ENCODE results near the gene DRD3. TPM values are rescaled to one million over a fixed set of nuclear protein-coding genes. Genes with fewer than 3 reads are reported as not detected.
A peak's percentile ranks its signal among the peaks of the same experiment; 100 is the strongest.

The DRD3 gene
- polyA plus RNA-seq, 1 donor: not detected

GRCh38 chr3:114108137-114108536 is 70.7 kb downstream of the DRD3 start:
- H3K27me3 ChIP-seq (ENCODE audit: control insufficient read depth, insufficient read depth, low read length): no peaks in the 10 kb centered on the region
- H3K36me3 ChIP-seq (ENCODE audit: control insufficient read depth, insufficient read depth, low read length): no peaks in the 10 kb centered on the region
- H3K27ac ChIP-seq (ENCODE audit: low read length): no peak overlapping the region
- H3K4me1 ChIP-seq (ENCODE audit: control insufficient read depth, insufficient read depth, low read length): no peaks in the 10 kb centered on the region
- no peak for DNase-seq
- no CpG with 5 or more reads among the region's 8 CpGs for WGBS (ENCODE audit: insufficient coverage, low lambda C conversion rate)
- no peak overlapping the region for H3K4me3 ChIP-seq (ENCODE audit: low read length)
- no peaks in the 10 kb centered on the region for H3K9me3 ChIP-seq (ENCODE audit: control insufficient read depth, low read depth, low read length)

GRCh38 chr3:114104414-114104813 is 74.4 kb downstream of the DRD3 start:
- no peaks in the 10 kb centered on the region for H3K9me3 ChIP-seq (ENCODE audit: control insufficient read depth, low read depth, low read length)

GRCh38 chr3:114103858-114104257 is 75.0 kb downstream of the DRD3 start:
- H3K27ac ChIP-seq (ENCODE audit: low read length): no peak overlapping the region
- no peak for DNase-seq
- H3K4me3 ChIP-seq (ENCODE audit: low read length): no peak overlapping the region
- WGBS (ENCODE audit: insufficient coverage, low lambda C conversion rate): no CpG with 5 or more reads among the region's 4 CpGs
- peaks cover 4% of the 10 kb centered on the region for H3K27me3 ChIP-seq (ENCODE audit: control insufficient read depth, insufficient read depth, low read length)
- H3K9me3 ChIP-seq (ENCODE audit: control insufficient read depth, low read depth, low read length): no peaks in the 10 kb centered on the region
- no peaks in the 10 kb centered on the region for H3K36me3 ChIP-seq (ENCODE audit: control insufficient read depth, insufficient read depth, low read length)
- no peaks in the 10 kb centered on the region for H3K4me1 ChIP-seq (ENCODE audit: control insufficient read depth, insufficient read depth, low read length)

More at GRCh38 chr3:114104414-114104813, 74.4 kb downstream of the DRD3 start:
- Histone ChIP-seq H3K4me3 (ENCODE audit: low read length) (no peak overlapping the region), H3K4me1 (ENCODE audit: control insufficient read depth, insufficient read depth, low read length) (no peaks in the 10 kb centered on the region), H3K36me3 (ENCODE audit: control insufficient read depth, insufficient read depth, low read length) (no peaks in the 10 kb centered on the region), H3K27ac (ENCODE audit: low read length) (no peak overlapping the region), H3K27me3 (ENCODE audit: control insufficient read depth, insufficient read depth, low read length) (peaks cover 4% of the 10 kb centered on the region)
- 75% methylated on average over 1 of the region's 3 CpGs for WGBS (ENCODE audit: insufficient coverage, low lambda C conversion rate)
- DNase-seq: no peak

- DNase-seq: no peak
- H3K9me3 ChIP-seq (ENCODE audit: control insufficient read depth, low read depth, low read length): no peaks in the 10 kb centered on the region
- H3K27ac ChIP-seq (ENCODE audit: low read length): no peak overlapping the region
- no peaks in the 10 kb centered on the region for H3K4me1 ChIP-seq (ENCODE audit: control insufficient read depth, insufficient read depth, low read length)
- no CpG with 5 or more reads among the region's 27 CpGs for WGBS (ENCODE audit: insufficient coverage, low lambda C conversion rate)
- H3K27me3 ChIP-seq (ENCODE audit: control insufficient read depth, insufficient read depth, low read length): peaks cover 4% of the 10 kb centered on the region
- H3K36me3 ChIP-seq (ENCODE audit: control insufficient read depth, insufficient read depth, low read length): no peaks in the 10 kb centered on the region
- H3K4me3 ChIP-seq (ENCODE audit: low read length): no peak overlapping the region
Measured at GRCh38 chr3:114103181-114103580, 75.7 kb downstream of the DRD3 start.

GRCh38 chr3:114101101-114101500 is 77.8 kb downstream of the DRD3 start:
- DNase-seq: no peak
- no CpG with 5 or more reads among the region's 1 CpG for WGBS (ENCODE audit: insufficient coverage, low lambda C conversion rate)
- Histone ChIP-seq H3K27ac (ENCODE audit: low read length) (no peak overlapping the region), H3K27me3 (ENCODE audit: control insufficient read depth, insufficient read depth, low read length) (peaks cover 4% of the 10 kb centered on the region), H3K4me3 (ENCODE audit: low read length) (no peak overlapping the region), H3K9me3 (ENCODE audit: control insufficient read depth, low read depth, low read length) (no peaks in the 10 kb centered on the region), H3K36me3 (ENCODE audit: control insufficient read depth, insufficient read depth, low read length) (no peaks in the 10 kb centered on the region), H3K4me1 (ENCODE audit: control insufficient read depth, insufficient read depth, low read length) (no peaks in the 10 kb centered on the region)

GRCh38 chr3:114095796-114096195 is 83.1 kb downstream of the DRD3 start:
- 70% methylated on average over 2 of the region's 3 CpGs for WGBS (ENCODE audit: insufficient coverage, low lambda C conversion rate)
- no peak for DNase-seq

GRCh38 chr3:114093596-114093995 is 85.3 kb downstream of the DRD3 start:
- Histone ChIP-seq H3K36me3 (ENCODE audit: control insufficient read depth, insufficient read depth, low read length) (peaks cover under 1% of the 10 kb centered on the region), H3K4me3 (ENCODE audit: low read length) (no peak overlapping the region), H3K27me3 (ENCODE audit: control insufficient read depth, insufficient read depth, low read length) (peaks cover 10% of the 10 kb centered on the region), H3K27ac (ENCODE audit: low read length) (no peak overlapping the region), H3K9me3 (ENCODE audit: control insufficient read depth, low read depth, low read length) (no peaks in the 10 kb centered on the region), H3K4me1 (ENCODE audit: control insufficient read depth, insufficient read depth, low read length) (no peaks in the 10 kb centered on the region)
- DNase-seq: peak; percentile 23 to 46
- WGBS (ENCODE audit: insufficient coverage, low lambda C conversion rate): 57% methylated on average over 2 of the region's 2 CpGs

More at GRCh38 chr3:114095796-114096195, 83.1 kb downstream of the DRD3 start:
- no peak overlapping the region for H3K4me3 ChIP-seq (ENCODE audit: low read length)
- H3K9me3 ChIP-seq (ENCODE audit: control insufficient read depth, low read depth, low read length): no peaks in the 10 kb centered on the region
- H3K36me3 ChIP-seq (ENCODE audit: control insufficient read depth, insufficient read depth, low read length): no peaks in the 10 kb centered on the region
- peaks cover 14% of the 10 kb centered on the region for H3K27me3 ChIP-seq (ENCODE audit: control insufficient read depth, insufficient read depth, low read length)
- no peaks in the 10 kb centered on the region for H3K4me1 ChIP-seq (ENCODE audit: control insufficient read depth, insufficient read depth, low read length)
- no peak overlapping the region for H3K27ac ChIP-seq (ENCODE audit: low read length)

GRCh38 chr3:114093016-114093380 is 85.9 kb downstream of the DRD3 start:
- WGBS (ENCODE audit: insufficient coverage, low lambda C conversion rate): 39% methylated on average over 2 of the region's 3 CpGs
- H3K36me3 ChIP-seq (ENCODE audit: control insufficient read depth, insufficient read depth, low read length): peaks cover 2% of the 10 kb centered on the region
- H3K27ac ChIP-seq (ENCODE audit: low read length): no peak overlapping the region
- no peaks in the 10 kb centered on the region for H3K9me3 ChIP-seq (ENCODE audit: control insufficient read depth, low read depth, low read length)
- no peak for DNase-seq
- H3K4me3 ChIP-seq (ENCODE audit: low read length): no peak overlapping the region
- H3K27me3 ChIP-seq (ENCODE audit: control insufficient read depth, insufficient read depth, low read length): peaks cover 10% of the 10 kb centered on the region
- H3K4me1 ChIP-seq (ENCODE audit: control insufficient read depth, insufficient read depth, low read length): no peaks in the 10 kb centered on the region

- H3K36me3 ChIP-seq (ENCODE audit: control insufficient read depth, insufficient read depth, low read length): peaks cover 5% of the 10 kb centered on the region
- 59% methylated on average over 4 of the region's 13 CpGs for WGBS (ENCODE audit: insufficient coverage, low lambda C conversion rate)
- peaks cover 10% of the 10 kb centered on the region for H3K27me3 ChIP-seq (ENCODE audit: control insufficient read depth, insufficient read depth, low read length)
- no peak for DNase-seq
- no peaks in the 10 kb centered on the region for H3K9me3 ChIP-seq (ENCODE audit: control insufficient read depth, low read depth, low read length)
- H3K4me1 ChIP-seq (ENCODE audit: control insufficient read depth, insufficient read depth, low read length): no peaks in the 10 kb centered on the region
- H3K27ac ChIP-seq (ENCODE audit: low read length): no peak overlapping the region
- H3K4me3 ChIP-seq (ENCODE audit: low read length): no peak overlapping the region
Measured at GRCh38 chr3:114092151-114093015, 86.5 kb downstream of the DRD3 start.

GRCh38 chr3:114089675-114090074 is 89.2 kb downstream of the DRD3 start:
- Histone ChIP-seq H3K9me3 (ENCODE audit: control insufficient read depth, low read depth, low read length) (no peaks in the 10 kb centered on the region), H3K36me3 (ENCODE audit: control insufficient read depth, insufficient read depth, low read length) (peaks cover 22% of the 10 kb centered on the region), H3K27ac (ENCODE audit: low read length) (no peak overlapping the region), H3K27me3 (ENCODE audit: control insufficient read depth, insufficient read depth, low read length) (peaks cover 10% of the 10 kb centered on the region), H3K4me3 (ENCODE audit: low read length) (no peak overlapping the region), H3K4me1 (ENCODE audit: control insufficient read depth, insufficient read depth, low read length) (no peaks in the 10 kb centered on the region)
- no peak for DNase-seq

GRCh38 chr3:114086356-114086755 is 92.5 kb downstream of the DRD3 start:
- no CpG with 5 or more reads among the region's 2 CpGs for WGBS (ENCODE audit: insufficient coverage, low lambda C conversion rate)
- H3K36me3 ChIP-seq (ENCODE audit: control insufficient read depth, insufficient read depth, low read length): peaks cover 37% of the 10 kb centered on the region
- H3K9me3 ChIP-seq (ENCODE audit: control insufficient read depth, low read depth, low read length): no peaks in the 10 kb centered on the region
- no peak overlapping the region for H3K27ac ChIP-seq (ENCODE audit: low read length)
- H3K27me3 ChIP-seq (ENCODE audit: control insufficient read depth, insufficient read depth, low read length): no peaks in the 10 kb centered on the region
- no peak for DNase-seq
- no peak overlapping the region for H3K4me3 ChIP-seq (ENCODE audit: low read length)
- H3K4me1 ChIP-seq (ENCODE audit: control insufficient read depth, insufficient read depth, low read length): no peaks in the 10 kb centered on the region
